HG03045 (cell line): ENCODE data around the gene USP26.
"Not testable (repeated sequence)": the region's sequence is repeated elsewhere in the genome, so short reads cannot be mapped to it uniquely, and the experiment has no call there.

Experiments
- ATAC-seq: cut with Tn5 transposase; IDR thresholded peaks from one replicate; pipeline ENCODE4 v1.9.1; 2021; ENCODE audit warnings: mild to moderate bottlenecking, moderate library complexity; ENCODE audit not compliant: unreplicated experiment

The USP26 gene, protein sequence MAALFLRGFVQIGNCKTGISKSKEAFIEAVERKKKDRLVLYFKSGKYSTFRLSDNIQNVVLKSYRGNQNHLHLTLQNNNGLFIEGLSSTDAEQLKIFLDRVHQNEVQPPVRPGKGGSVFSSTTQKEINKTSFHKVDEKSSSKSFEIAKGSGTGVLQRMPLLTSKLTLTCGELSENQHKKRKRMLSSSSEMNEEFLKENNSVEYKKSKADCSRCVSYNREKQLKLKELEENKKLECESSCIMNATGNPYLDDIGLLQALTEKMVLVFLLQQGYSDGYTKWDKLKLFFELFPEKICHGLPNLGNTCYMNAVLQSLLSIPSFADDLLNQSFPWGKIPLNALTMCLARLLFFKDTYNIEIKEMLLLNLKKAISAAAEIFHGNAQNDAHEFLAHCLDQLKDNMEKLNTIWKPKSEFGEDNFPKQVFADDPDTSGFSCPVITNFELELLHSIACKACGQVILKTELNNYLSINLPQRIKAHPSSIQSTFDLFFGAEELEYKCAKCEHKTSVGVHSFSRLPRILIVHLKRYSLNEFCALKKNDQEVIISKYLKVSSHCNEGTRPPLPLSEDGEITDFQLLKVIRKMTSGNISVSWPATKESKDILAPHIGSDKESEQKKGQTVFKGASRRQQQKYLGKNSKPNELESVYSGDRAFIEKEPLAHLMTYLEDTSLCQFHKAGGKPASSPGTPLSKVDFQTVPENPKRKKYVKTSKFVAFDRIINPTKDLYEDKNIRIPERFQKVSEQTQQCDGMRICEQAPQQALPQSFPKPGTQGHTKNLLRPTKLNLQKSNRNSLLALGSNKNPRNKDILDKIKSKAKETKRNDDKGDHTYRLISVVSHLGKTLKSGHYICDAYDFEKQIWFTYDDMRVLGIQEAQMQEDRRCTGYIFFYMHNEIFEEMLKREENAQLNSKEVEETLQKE

DNA sequence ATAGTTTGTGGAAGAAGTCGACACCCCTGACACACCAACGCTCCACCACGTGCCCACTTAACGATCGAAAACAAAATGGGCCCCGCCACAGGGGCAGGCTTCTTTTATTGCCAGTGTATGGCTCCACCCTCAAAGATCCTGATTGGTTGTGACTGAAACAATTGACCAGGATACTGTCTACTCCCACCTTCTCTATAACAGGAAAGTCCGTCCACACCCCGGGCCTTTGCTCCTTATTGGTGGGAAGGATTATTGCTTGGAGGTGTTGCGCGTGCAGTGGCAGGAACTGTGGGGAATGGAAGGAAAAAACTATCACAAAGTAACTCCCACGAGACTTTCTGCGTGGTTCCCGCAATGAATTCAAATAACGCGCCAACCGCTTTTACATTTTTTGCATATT lies at the start of gene USP26:
Gene USP26 (minus strand): TSS at position 79 of the 400 bp plus-strand sequence. CDS start 68,889 bp downstream, outside the sequence.
- ATAC-seq: no peak

DNA sequence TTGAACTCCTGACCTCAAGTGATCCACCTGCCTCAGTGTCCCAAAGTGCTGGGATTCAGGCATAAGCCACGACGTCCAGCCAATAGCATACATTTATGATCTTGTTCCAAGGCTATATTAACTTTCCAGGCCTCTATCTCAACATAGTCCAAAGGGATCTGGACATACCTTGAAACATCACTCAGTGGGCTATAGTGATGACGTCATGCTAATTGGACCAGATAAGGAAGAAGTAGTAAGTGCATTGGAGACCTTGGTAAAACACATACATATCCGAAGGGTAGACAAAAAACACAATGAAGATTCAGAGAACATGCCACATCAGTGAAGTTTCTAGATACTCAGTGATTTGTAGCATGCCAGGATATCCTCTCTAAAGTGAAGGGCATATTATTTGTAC lies 37.4 kb upstream of the USP26 start:
- no peak for ATAC-seq

DNA sequence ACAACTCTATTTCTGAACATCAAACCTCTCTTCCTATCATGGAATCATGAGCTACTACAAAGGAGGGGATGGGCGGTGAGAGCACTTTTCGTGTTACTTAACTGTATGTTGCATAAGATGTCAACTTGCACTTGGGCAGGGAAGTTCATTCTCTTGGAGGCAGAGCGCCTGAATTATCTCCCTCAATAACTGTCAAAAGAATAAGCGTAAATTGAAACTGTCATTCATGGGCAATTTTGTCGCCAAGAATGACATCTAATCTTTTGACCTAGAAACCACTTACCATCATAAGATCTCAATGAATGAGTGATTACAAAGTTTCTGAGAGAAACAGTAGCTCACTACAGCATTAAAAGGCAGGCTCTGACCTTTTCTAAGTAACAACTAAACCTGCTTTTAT lies 23.5 kb upstream of the USP26 start:
- ATAC-seq: no peak

DNA sequence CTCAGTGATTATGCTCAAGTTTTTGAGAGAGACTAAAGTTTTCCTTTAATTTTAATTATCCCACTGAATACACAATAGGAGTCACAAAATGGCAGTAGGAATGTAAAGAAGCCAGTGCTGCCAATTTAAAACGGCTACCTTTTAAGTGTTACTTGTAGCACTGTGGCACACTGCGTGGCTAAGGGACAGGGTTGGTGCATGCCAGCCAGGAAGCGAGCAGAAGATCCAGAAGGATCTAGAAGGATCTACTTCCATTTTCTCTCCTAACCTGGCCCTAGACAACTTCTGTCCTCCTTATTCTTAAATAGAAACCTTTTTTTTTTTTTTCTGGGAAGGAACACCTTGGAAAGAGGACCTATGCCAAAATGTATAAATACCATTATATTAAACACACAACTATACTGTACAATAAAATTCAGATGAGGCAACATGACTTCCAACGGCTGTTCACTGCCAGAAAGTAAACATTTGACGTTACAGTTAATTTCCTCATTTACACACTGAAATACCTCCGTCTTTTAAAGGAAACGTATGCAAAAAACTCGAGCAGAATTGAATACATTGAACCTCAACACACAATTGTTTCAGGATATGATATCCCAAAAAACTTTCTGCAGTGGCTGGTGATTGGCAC lies 2.7 kb downstream of the USP26 start:
- no peak for ATAC-seq

DNA sequence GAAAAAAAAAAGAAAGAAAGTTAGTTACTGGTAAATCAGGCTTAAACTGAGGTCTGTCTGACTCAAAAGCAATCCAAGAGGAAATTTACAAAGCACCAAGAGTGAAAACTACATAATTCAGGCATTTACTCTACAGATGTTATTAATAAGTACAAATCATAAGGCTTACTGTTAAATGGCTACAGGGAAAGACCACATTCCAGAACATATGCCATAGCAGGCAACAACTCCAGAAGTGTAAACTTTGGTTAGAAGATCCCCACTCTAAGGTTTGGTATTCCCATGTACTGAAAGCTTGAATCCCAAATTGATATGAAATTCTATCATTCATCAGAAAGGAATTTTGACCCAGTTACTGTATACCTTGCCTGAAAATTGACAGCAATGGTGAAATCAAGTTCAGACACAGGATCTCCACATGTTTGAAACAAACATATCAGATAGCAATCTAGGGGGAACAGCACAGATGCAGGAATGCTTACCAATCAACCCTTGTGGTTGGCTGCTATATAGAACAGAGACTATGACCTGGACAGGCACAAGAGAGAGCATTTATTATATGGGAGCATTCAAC lies 6.6 kb downstream of the USP26 start:
- ATAC-seq: no peak

DNA sequence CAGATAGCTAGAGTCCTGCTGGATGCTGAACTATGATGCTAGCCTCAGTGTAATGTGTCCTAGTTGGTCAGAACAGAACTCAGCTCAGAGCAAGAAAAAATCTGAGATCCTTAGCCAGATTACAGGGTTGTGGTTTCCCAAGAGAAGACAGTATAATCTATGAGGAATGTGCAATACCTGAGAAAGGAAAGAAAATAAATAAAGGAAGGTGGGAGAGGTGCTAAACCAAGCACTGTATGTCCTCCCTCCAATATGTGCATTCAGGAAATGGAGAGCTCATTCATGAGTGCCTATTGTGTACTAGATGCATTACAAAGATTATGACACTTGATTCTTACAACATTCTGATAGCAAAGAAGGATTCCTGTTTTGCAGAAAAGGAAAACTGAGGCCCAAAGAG lies 7.5 kb downstream of the USP26 start:
- ATAC-seq: no peak

DNA sequence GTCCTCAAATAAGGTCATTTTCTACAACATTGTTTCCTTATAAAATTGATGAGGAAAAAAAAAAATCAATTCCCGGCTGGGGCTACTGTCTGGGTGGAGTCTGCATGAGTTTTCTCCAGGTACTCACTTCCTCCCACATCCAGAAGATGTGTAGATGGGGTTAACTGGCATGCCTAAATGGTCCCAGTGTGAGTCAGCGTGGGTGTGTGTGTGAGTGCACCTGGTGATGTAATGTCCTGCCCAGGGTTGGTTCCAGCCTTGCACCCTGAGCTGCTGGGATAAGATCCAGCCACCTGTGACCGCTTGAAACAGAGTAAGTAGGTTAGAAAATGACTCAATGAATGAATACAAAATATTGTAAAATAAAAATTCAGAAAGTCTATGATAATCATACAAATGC lies 11.1 kb downstream of the USP26 start:
- ATAC-seq: no peak

DNA sequence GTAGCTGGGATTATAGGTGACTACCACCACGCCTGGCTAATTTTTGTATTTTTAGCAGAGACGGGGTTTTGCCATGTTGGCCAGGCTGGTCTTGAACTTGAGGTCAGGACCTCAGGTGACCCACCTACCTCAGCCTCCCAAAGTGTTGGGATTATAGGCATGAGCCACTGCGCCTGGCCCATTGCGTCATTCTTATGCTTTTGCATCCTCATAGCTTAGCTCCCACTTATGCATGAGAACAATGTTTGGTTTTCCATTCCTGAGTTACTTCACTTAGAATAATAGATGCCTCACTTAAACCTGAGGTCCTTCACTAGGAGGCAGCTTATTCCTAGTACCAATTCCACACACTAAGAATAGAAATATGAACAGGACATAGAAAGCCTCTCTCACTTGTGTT lies 11.9 kb downstream of the USP26 start:
- not testable (repeated sequence) for ATAC-seq

DNA sequence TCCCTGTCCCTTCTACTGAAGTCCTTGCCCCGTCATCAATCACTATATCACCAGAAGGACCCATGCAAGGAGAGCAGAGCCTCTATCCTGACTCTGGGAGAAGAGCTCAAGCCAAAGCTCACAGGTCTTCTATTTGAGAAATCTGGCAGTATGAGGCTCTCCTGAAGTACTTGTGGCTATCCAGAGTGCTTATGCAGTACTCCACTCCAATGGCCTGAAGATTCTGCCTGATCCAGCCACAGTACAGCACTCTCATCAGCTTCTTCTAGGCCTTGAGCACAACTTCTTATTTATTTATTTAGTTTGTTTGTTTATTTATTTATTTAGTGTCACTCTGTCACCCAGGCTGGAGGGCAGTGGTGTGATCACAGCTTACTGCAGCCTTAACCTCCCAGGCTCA lies 13.0 kb downstream of the USP26 start:
- no peak for ATAC-seq

DNA sequence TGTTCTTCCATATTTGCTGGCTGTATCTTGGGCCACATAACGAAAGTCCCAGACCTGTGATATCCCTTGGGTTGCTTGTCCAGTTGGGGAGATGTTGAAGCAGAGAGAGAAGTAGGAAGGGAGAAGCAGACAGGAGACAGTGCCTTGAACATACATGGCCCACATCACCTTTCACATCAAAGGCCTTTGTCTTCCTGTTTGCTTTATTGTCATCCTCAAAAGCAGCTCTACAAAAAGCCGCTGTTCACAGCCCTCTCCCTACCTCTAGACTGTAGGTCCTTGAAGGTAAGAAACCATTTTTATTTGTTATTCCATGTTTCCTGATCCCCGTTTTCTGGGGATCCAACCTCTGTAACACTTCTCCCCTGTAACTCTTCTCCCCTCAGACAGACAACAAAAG lies 14.9 kb downstream of the USP26 start:
- no peak for ATAC-seq

DNA sequence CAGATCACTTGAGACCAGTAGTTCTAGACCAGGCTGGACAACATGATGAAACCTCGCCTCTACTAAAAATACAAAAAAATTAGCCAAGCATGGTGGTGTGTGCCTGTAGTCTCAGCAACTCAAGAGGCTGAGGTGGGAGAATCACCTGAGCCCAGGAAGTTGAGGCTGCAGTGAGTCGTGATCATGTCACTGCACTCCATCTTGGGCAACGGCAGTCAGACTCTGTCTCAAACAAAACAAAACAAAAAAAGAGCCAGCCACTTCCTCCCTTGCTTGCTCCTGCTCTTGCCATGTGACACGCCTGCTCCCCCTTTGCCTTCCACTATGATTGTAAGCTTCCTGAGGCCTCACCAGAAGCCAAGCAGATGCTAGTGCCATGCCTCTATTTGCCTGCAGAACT lies 19.1 kb downstream of the USP26 start:
- ATAC-seq: not testable (repeated sequence)

DNA sequence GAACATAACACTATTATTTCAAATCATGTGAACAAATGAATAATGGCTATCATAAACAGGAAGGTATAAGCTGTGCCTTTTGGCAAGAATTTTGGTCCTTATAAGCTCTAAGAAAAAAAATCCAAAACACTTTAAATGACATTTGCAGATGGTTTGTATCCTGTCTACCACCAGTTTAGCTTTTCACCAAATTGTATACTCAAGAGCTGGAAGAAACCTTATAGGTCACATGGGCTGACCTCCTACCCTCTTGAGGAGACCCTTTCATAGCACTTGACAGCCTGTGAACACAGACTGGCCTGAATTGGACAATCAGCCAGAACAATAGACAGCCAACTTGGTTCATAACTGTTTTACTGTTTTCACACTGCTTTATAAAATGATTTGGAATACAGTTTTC lies 24.3 kb downstream of the USP26 start:
- ATAC-seq: no peak

DNA sequence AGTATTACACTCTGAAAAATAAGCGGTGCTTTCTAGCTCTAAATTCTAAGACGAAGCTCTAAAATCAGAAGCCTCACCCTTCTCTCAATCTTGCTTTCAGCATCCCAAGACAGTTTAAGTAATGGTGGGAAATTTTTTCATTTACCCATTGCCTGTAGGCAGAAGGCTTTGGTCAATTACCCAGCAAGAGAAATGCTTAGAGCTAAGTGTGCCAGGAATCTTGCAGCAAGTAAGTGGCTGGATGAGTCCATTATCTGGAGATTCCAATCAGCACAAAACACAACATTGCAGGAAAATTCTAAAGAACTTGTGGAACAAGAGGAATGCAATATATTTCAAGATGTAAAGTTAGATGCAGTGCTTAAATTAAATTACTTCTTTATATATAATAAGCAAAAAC lies 28.4 kb downstream of the USP26 start:
- ATAC-seq: no peak

DNA sequence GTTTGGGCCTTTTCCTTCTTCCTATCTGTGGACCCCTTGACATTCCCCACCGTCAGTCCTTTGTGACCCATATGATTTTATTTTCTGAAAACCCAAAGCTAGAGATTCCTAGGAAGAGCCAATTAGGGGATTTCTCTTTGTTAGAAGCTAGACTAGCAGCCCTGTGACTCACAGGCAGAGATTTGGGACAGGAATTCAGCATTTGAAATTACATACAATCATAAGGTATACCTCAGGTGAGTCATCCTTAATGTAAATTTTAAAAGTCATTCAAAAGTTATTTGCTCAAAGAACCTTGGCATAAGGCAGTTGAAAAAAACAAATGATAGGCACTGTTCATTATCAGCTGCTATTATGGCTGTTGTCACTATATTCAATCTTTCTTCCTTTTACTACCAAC lies 40.6 kb downstream of the USP26 start:
- no peak for ATAC-seq

DNA sequence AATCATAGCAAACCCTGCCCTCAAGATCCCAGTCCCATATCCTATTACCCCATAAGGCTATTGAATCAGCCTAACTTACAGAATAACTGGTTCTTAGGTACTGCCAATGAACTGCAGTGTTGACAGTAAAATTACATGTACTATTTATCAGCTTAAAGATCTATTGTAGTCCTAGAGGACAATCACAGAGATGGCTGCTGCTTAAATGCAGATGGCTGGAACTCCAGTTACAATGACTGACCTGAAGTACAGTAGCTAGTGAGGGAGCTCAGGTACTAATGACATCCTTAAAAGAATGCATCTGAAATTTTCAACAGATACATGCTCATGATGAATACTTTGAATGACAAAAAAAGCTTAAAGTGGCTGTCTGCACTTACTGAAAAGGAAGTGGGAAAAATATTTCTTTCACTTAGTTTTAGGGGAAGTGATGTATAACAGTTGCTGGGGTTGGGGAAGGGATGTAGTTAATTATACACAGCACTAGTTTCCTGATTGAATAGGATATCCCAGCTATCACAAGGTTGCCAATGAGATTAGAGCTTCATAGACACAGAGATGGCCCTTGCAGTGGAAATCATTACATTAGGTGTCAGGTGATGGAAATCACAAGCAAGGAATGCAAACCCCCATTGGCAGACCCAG lies 42.0 kb downstream of the USP26 start:
- no peak for ATAC-seq

DNA sequence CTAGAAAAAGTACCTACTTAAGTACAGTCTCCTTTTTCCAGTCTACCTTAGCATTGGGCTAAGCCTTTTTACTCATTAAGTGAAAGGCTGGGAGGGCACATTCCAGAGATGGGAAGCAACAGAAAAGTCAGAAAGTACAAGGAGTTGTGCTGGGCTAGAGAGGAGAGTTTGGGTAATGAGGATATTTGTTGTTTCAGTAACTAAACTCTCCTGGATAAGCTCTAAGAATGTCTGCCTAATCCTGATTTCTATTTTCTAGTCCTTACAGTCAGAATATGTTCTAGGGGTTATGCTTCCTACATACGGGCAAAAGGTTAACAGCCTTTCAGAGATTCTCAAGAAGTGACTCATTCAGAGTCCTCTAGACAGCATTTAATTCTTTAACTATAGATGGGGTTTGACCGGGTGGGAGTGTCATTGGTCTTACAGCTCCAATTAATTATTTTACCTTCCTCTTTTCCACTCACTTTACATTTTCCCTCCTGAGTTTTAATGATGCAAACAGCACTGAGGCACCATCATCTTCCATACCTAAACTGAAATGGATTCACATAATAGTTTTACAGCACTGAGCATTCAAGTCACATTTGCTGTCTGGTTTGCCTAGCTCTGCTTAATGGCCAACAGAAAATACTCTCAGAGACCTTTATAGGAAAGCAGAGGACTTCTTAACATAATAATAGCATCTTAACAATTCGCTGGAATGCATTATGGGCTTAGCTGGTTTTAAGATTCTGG lies 42.9 kb downstream of the USP26 start:
- ATAC-seq: no peak

DNA sequence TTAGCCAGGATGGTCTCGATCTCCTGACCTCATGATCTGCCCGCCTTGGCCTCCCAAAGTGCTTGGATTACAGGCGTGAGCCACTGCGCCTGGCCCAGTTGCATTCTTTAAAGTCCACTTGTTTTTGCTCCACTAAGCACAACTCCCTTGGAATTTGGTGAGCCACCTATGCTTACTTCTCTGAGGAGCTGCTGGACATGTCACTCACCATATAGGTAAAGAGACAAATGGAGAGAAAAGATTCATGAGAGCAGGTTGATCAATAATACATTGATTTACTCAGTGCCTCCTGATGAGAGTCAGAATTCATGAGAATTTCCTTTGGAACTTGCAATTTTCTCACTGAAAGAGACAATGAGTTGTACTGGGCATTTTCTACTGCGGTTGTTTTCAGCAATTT lies 48.2 kb downstream of the USP26 start:
- ATAC-seq: no peak

DNA sequence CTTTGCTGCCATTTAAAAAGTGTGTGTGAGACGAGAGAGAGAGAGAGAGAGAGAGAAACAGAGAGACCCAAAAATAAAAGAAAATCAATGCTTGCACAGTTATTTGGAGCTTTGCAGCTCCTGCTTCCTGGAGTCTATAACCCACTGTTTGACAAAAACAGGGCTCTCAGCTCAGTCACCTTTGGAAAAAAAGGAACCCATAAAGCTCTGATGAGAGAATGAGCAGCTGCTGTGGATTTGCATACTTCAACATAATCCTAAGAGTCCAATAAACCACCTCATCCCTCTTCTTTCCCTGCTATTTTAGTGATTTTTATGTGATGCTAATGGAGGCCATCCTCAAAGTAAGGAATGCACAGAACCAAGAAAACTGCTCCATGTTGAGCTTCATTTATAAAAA lies 50.3 kb downstream of the USP26 start:
- no peak for ATAC-seq

DNA sequence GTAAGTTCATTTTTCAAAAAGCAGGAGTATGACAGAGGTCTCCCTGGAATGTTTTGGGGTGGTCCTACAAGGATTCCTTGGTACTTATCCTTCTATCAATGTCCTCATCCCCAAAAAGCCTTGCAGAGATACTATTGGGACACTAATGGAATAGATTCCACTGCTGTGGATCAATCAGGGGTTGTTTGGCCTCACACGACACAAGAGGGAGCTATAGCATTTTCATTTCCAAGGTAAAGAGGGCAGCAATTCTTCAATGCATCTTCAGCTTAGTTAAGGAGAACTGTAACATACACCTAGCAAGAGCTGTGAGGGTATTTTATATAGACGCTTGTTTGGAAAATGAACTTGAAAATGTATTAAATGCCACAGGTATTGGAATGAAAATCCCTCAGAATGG lies 50.9 kb downstream of the USP26 start:
- ATAC-seq: no peak
